GM12865 (cell line): ENCODE data around the gene TIE1.
A peak's percentile ranks its signal among the peaks of the same experiment; 100 is the strongest.

ENCODE experiments used
- DNase-seq: peaks from one replicate; pipeline ENCODE4 v3.0.0; 2010; ENCODE audit warnings: low read depth
- H3K4me3 ChIP-seq: 2 replicates; pipeline ENCODE4 v1.5.1; 2011; ENCODE audit warnings: mild to moderate bottlenecking, low read depth, low read length, control low read depth
- CTCF ChIP-seq: IDR thresholded peaks from 2 replicates; pipeline ENCODE4 v1.5.1; 2011; ENCODE audit warnings: low read length, control low read depth, low read depth, inconsistent platforms; ENCODE audit not compliant: insufficient read depth; ENCODE audit errors: missing control alignments

Gene TIE1

GRCh38 chr1:43273708-43274107 is 27.1 kb upstream of the TIE1 start:
- no peak overlapping the region for H3K4me3 ChIP-seq
- TF ChIP-seq CTCF = no peak
- DNase-seq = no peak

GRCh38 chr1:43274125-43274803 is 26.5 kb upstream of the TIE1 start:
- peak; percentile 52 for DNase-seq
- no peak overlapping the region for H3K4me3 ChIP-seq
- no peak for TF ChIP-seq CTCF

- no peak for TF ChIP-seq CTCF
- no peak for DNase-seq
- no peak overlapping the region for H3K4me3 ChIP-seq
Observed at GRCh38 chr1:43274804-43275180, 26.0 kb upstream of the TIE1 start.

- no peak overlapping the region for H3K4me3 ChIP-seq
- DNase-seq = no peak
- no peak for TF ChIP-seq CTCF
Observed at GRCh38 chr1:43275826-43276620, 24.8 kb upstream of the TIE1 start.

GRCh38 chr1:43276673-43277072 is 24.1 kb upstream of the TIE1 start:
- TF ChIP-seq CTCF = no peak
- H3K4me3 ChIP-seq = no peak overlapping the region
- no peak for DNase-seq

- no peak overlapping the region for H3K4me3 ChIP-seq
- no peak for TF ChIP-seq CTCF
- DNase-seq = no peak
Observed at GRCh38 chr1:43277116-43277876, 23.5 kb upstream of the TIE1 start.
